Measurements from ENCODE around the gene APOL6. TPM values are rescaled to one million over a fixed set of nuclear protein-coding genes. Genes with fewer than 3 reads are reported as not detected.

APOL6 gene
- total RNA-seq, 2 donors from 2014 or later = not detected

GRCh38 chr22:35681454-35682052 is 33.3 kb downstream of the APOL6 start:
- no peak overlapping the region for H3K4me3 Mint-ChIP-seq
- Histone ChIP-seq H3K4me1 (ENCODE audit: control insufficient read depth, insufficient read depth, low read length) (no peaks in the 10 kb centered on the region), H3K27me3 (ENCODE audit: control insufficient read depth, insufficient read depth, low read length, poor library complexity, severe bottlenecking) (no peaks in the 10 kb centered on the region), H3K27ac (ENCODE audit: low read depth, low read length) (no peak overlapping the region), H3K36me3 (ENCODE audit: control insufficient read depth, insufficient read depth, low read length) (no peaks in the 10 kb centered on the region), H3K9me3 (ENCODE audit: control insufficient read depth, low read length) (peaks cover 15% of the 10 kb centered on the region), H3K4me3 (ENCODE audit: low read length) (no peak overlapping the region), H3K9ac (ENCODE audit: extremely low read depth, low read length, poor library complexity, severe bottlenecking) (no peak overlapping the region)
- peaks cover 10% of the 10 kb centered on the region for H3K9me3 Mint-ChIP-seq
- H3K27ac Mint-ChIP-seq = no peak overlapping the region
- H3K36me3 Mint-ChIP-seq (ENCODE audit: low read depth) = no peaks in the 10 kb centered on the region
- H3K4me1 Mint-ChIP-seq = peaks cover 9% of the 10 kb centered on the region
- H3K27me3 Mint-ChIP-seq (ENCODE audit: insufficient read depth) = peaks cover 7% of the 10 kb centered on the region
- DNase-seq = no peak
- WGBS, 2 experiments (ENCODE audit: insufficient coverage in 1 of 2, insufficient read length in 1 of 2) = 67 to 70% methylated on average over 3 to 4 of the region's 4 CpGs
- TF ChIP-seq, protein P1, sequence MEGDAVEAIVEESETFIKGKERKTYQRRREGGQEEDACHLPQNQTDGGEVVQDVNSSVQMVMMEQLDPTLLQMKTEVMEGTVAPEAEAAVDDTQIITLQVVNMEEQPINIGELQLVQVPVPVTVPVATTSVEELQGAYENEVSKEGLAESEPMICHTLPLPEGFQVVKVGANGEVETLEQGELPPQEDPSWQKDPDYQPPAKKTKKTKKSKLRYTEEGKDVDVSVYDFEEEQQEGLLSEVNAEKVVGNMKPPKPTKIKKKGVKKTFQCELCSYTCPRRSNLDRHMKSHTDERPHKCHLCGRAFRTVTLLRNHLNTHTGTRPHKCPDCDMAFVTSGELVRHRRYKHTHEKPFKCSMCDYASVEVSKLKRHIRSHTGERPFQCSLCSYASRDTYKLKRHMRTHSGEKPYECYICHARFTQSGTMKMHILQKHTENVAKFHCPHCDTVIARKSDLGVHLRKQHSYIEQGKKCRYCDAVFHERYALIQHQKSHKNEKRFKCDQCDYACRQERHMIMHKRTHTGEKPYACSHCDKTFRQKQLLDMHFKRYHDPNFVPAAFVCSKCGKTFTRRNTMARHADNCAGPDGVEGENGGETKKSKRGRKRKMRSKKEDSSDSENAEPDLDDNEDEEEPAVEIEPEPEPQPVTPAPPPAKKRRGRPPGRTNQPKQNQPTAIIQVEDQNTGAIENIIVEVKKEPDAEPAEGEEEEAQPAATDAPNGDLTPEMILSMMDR (conservative IDR thresholded peaks at IDR 0.05) = no peak

GRCh38 chr22:35683560-35683959 is 35.3 kb downstream of the APOL6 start:
- TF ChIP-seq, protein P1 (conservative IDR thresholded peaks at IDR 0.05) = no peak
- no peaks in the 10 kb centered on the region for H3K36me3 ChIP-seq (ENCODE audit: control insufficient read depth, insufficient read depth, low read length)
- no peaks in the 10 kb centered on the region for H3K36me3 Mint-ChIP-seq (ENCODE audit: low read depth)
- peaks cover 12% of the 10 kb centered on the region for H3K9me3 Mint-ChIP-seq
- 83 to 94% methylated on average over 1 of the region's 1 CpG for WGBS, 2 experiments (ENCODE audit: insufficient coverage in 1 of 2, insufficient read length in 1 of 2)
- H3K4me3 ChIP-seq (ENCODE audit: low read length) = no peak overlapping the region
- no peak for DNase-seq
- no peaks in the 10 kb centered on the region for H3K27me3 ChIP-seq (ENCODE audit: control insufficient read depth, insufficient read depth, low read length, poor library complexity, severe bottlenecking)
- no peaks in the 10 kb centered on the region for H3K4me1 Mint-ChIP-seq
- peaks cover 7% of the 10 kb centered on the region for H3K27me3 Mint-ChIP-seq (ENCODE audit: insufficient read depth)
- no peaks in the 10 kb centered on the region for H3K4me1 ChIP-seq (ENCODE audit: control insufficient read depth, insufficient read depth, low read length)
- H3K9ac ChIP-seq (ENCODE audit: extremely low read depth, low read length, poor library complexity, severe bottlenecking) = no peak overlapping the region
- H3K4me3 Mint-ChIP-seq = no peak overlapping the region
- H3K27ac ChIP-seq (ENCODE audit: low read depth, low read length) = no peak overlapping the region
- H3K9me3 ChIP-seq (ENCODE audit: control insufficient read depth, low read length) = peaks cover 15% of the 10 kb centered on the region
- H3K27ac Mint-ChIP-seq = no peak overlapping the region

GRCh38 chr22:35684270-35684700 is 36.0 kb downstream of the APOL6 start:
- Histone ChIP-seq H3K4me1 (ENCODE audit: control insufficient read depth, insufficient read depth, low read length) (no peaks in the 10 kb centered on the region), H3K27ac (ENCODE audit: low read depth, low read length) (no peak overlapping the region), H3K9me3 (ENCODE audit: control insufficient read depth, low read length) (peaks cover 15% of the 10 kb centered on the region), H3K27me3 (ENCODE audit: control insufficient read depth, insufficient read depth, low read length, poor library complexity, severe bottlenecking) (no peaks in the 10 kb centered on the region), H3K4me3 (ENCODE audit: low read length) (no peak overlapping the region), H3K9ac (ENCODE audit: extremely low read depth, low read length, poor library complexity, severe bottlenecking) (no peak overlapping the region), H3K36me3 (ENCODE audit: control insufficient read depth, insufficient read depth, low read length) (no peaks in the 10 kb centered on the region)
- no peak overlapping the region for H3K27ac Mint-ChIP-seq
- H3K4me3 Mint-ChIP-seq = no peak overlapping the region
- H3K27me3 Mint-ChIP-seq (ENCODE audit: insufficient read depth) = peaks cover 7% of the 10 kb centered on the region
- DNase-seq = peak; percentile 75
- no peaks in the 10 kb centered on the region for H3K36me3 Mint-ChIP-seq (ENCODE audit: low read depth)
- TF ChIP-seq, protein P1 (conservative IDR thresholded peaks at IDR 0.05) = peak; percentile 60
- peaks cover 12% of the 10 kb centered on the region for H3K9me3 Mint-ChIP-seq
- 70% methylated on average over 3 of the region's 3 CpGs; no CpG with 5 or more reads in 1 of the 2 experiments for WGBS, 2 experiments (ENCODE audit: insufficient coverage in 1 of 2, insufficient read length in 1 of 2)
- H3K4me1 Mint-ChIP-seq = no peaks in the 10 kb centered on the region

Measured in endodermal cell (in vitro differentiated cells).